Left ventricle myocardium inferior (tissue), 1 donor: Measurements from ENCODE around the gene THTPA. TPM values are rescaled to one million over a fixed set of nuclear protein-coding genes. Genes with fewer than 3 reads are reported as not detected.
"Not testable (repeated sequence)": the region's sequence is repeated elsewhere in the genome, so short reads cannot be mapped to it uniquely, and the experiment has no call there.

ENCODE experiments used
- DNase-seq: peaks from one replicate; pipeline ENCODE4 v3.0.0-alpha.2; 2020
- H3K27ac ChIP-seq: fragments of 200-600 bp; replicated peaks from 2 replicates; pipeline ENCODE4 v1.8.0; 2021
- H3K27me3 ChIP-seq: fragments of 200-600 bp; 2 replicates; pipeline ENCODE4 v1.8.0; 2021; ENCODE audit warnings: low read depth
- H3K36me3 ChIP-seq: fragments of 200-600 bp; 2 replicates; pipeline ENCODE4 v1.8.0; 2021
- H3K4me1 ChIP-seq: fragments of 200-600 bp; 2 replicates; pipeline ENCODE4 v1.8.0; 2021
- H3K4me3 ChIP-seq: fragments of 200-600 bp; 2 replicates; pipeline ENCODE4 v1.8.0; 2021; ENCODE audit warnings: mild to moderate bottlenecking, moderate library complexity
- H3K9me3 ChIP-seq: fragments of 200-600 bp; replicated peaks from 2 replicates; pipeline ENCODE4 v1.8.0; 2021
- CTCF ChIP-seq: fragments of 200-600 bp; IDR thresholded peaks from 2 replicates; pipeline ENCODE4 v1.8.0; 2021; ENCODE audit warnings: antibody characterized with exemption, mild to moderate bottlenecking, borderline replicate concordance
- intact Hi-C: fragments of 100-400 bp; cut with micrococcal nuclease; formaldehyde crosslinking; loops from one replicate; pipeline ENCODE4 v1.11.0; 2022
- total RNA-seq: library from RNA; stranded (reverse); fragmentation: NEBNext Ultra II Directional; extraction: Animal tissue kit (Norgen Biotek cat#: 25700); gene quantifications from one replicate; pipeline ENCODE4 v1.2.1, GENCODE V29; 2021
- donor health status: DM: no; HTN: yes; CAD: no; lungs with severe emphysema.

Gene THTPA
- total RNA-seq, 1 donor from 2014 or later: 17.2 TPM

- intact Hi-C loops: no loop called here
- DNase-seq: no peak
- no peak for TF ChIP-seq CTCF
- peaks cover 90% of the 10 kb centered on the region for H3K27me3 ChIP-seq
- peaks cover 18% of the 10 kb centered on the region for H3K4me1 ChIP-seq
- no peak overlapping the region for H3K4me3 ChIP-seq
- no peaks in the 10 kb centered on the region for H3K36me3 ChIP-seq
- no peak overlapping the region for H3K27ac ChIP-seq
- H3K9me3 ChIP-seq: no peaks in the 10 kb centered on the region
Observed at GRCh38 chr14:23579311-23579630, 23.2 kb downstream of the THTPA start.

- H3K9me3 ChIP-seq: no peaks in the 10 kb centered on the region
- intact Hi-C loops: no loop called here
- no peak overlapping the region for H3K27ac ChIP-seq
- no peak for TF ChIP-seq CTCF
- DNase-seq: no peak
- no peak overlapping the region for H3K4me3 ChIP-seq
- peaks cover 18% of the 10 kb centered on the region for H3K4me1 ChIP-seq
- H3K27me3 ChIP-seq: peaks cover 85% of the 10 kb centered on the region
- H3K36me3 ChIP-seq: no peaks in the 10 kb centered on the region
Observed at GRCh38 chr14:23579739-23580138, 23.7 kb downstream of the THTPA start.

- Histone ChIP-seq H3K9me3 (no peaks in the 10 kb centered on the region), H3K4me3 (no peak overlapping the region), H3K4me1 (peaks cover 18% of the 10 kb centered on the region), H3K27ac (no peak overlapping the region), H3K27me3 (peaks cover 79% of the 10 kb centered on the region), H3K36me3 (no peaks in the 10 kb centered on the region)
- DNase-seq: no peak
- TF ChIP-seq CTCF: no peak
- intact Hi-C loops: no loop called here
Observed at GRCh38 chr14:23580152-23580926, 24.3 kb downstream of the THTPA start.

GRCh38 chr14:23580948-23581281 lies 24.8 kb downstream of the THTPA start:
- Histone ChIP-seq H3K27ac (no peak overlapping the region), H3K36me3 (no peaks in the 10 kb centered on the region), H3K27me3 (peaks cover 73% of the 10 kb centered on the region), H3K4me1 (peaks cover 18% of the 10 kb centered on the region), H3K4me3 (no peak overlapping the region), H3K9me3 (no peaks in the 10 kb centered on the region)
- intact Hi-C loops: no loop called here
- TF ChIP-seq CTCF: no peak
- no peak for DNase-seq

- DNase-seq: no peak
- intact Hi-C loops: no loop called here
- H3K27me3 ChIP-seq: peaks cover 62% of the 10 kb centered on the region
Observed at GRCh38 chr14:23582906-23583760, 27.1 kb downstream of the THTPA start.

GRCh38 chr14:23583761-23584526 lies 27.9 kb downstream of the THTPA start:
- H3K4me3 ChIP-seq, intact Hi-C loops, DNase-seq, H3K27ac ChIP-seq, H3K4me1 ChIP-seq, H3K36me3 ChIP-seq, H3K9me3 ChIP-seq: not testable (repeated sequence)
- peaks cover 55% of the 10 kb centered on the region for H3K27me3 ChIP-seq

More at GRCh38 chr14:23582906-23583760, 27.1 kb downstream of the THTPA start:
- Histone ChIP-seq H3K36me3 (no peaks in the 10 kb centered on the region), H3K4me3 (no peak overlapping the region), H3K9me3 (no peaks in the 10 kb centered on the region), H3K27ac (no peak overlapping the region), H3K4me1 (no peaks in the 10 kb centered on the region)
- no peak for TF ChIP-seq CTCF

- peaks cover 48% of the 10 kb centered on the region for H3K27me3 ChIP-seq
- H3K9me3 ChIP-seq, intact Hi-C loops, H3K36me3 ChIP-seq, H3K27ac ChIP-seq, DNase-seq, H3K4me3 ChIP-seq, H3K4me1 ChIP-seq: not testable (repeated sequence)
Observed at GRCh38 chr14:23584527-23585203, 28.6 kb downstream of the THTPA start.
